NCI-H446 (cell line): ENCODE measurements around the gene FOXQ1.

Source experiments
- DNase-seq, 2 experiments: peaks; one replicate each; lab custom pipeline; 2025; lab: John Stamatoyannopoulos, UW

FOXQ1 gene

GRCh38 chr6:1363729-1364572 lies 52.1 kb downstream of the FOXQ1 start:
- DNase-seq = no peak
